Transverse colon (tissue), 4 donors: ENCODE data around the gene COTL1. TPM values are rescaled to one million over a fixed set of nuclear protein-coding genes. Genes with fewer than 3 reads are reported as not detected.

Experiments
- DNase-seq: peaks from one replicate; pipeline ENCODE4 v3.0.0-alpha.2; 2019
- H3K27ac ChIP-seq, 4 donors: fragments of 200-600 bp; sonication (generic); 2 replicates each; pipeline ENCODE4 v1.5.1; 2016 to 2018; ENCODE audit warnings: inconsistent platforms in 4 of 4
- H3K27me3 ChIP-seq: fragments of 200-600 bp; sonication (generic); 2 replicates; pipeline ENCODE4 v1.5.1; 2017; ENCODE audit warnings: inconsistent platforms
- H3K36me3 ChIP-seq, 4 donors: fragments of 200-600 bp; sonication (generic); 2 replicates each; pipeline ENCODE4 v1.5.1; 2017 to 2019; ENCODE audit warnings: inconsistent platforms in 4 of 4
- H3K4me1 ChIP-seq, 4 donors: fragments of 200-600 bp; sonication (generic); 2 replicates each; pipeline ENCODE4 v1.5.1; 2017 to 2020; ENCODE audit warnings: inconsistent platforms in 4 of 4
- H3K4me3 ChIP-seq, 4 donors: fragments of 200-600 bp; sonication (generic); 1 replicate in 1 of 4; 2 replicates in 3 of 4; pipeline versions ENCODE4 v1.5.1 to v1.6.1; 2017 to 2019; ENCODE audit warnings: inconsistent platforms in 4 of 4
- H3K9me3 ChIP-seq, 2 donors: fragments of 200-600 bp; sonication (generic); 2 replicates each; pipeline ENCODE4 v1.5.1; 2017 to 2019; ENCODE audit warnings: inconsistent platforms in 2 of 2
- EP300 ChIP-seq: sonication (generic); formaldehyde crosslinking; IDR thresholded peaks from one replicate; pipeline ENCODE4 v1.6.1; 2017; ENCODE audit warnings: antibody characterized with exemption, low read depth
- POLR2A ChIP-seq: fragments of 450-650 bp; IDR thresholded peaks from one replicate; pipeline ENCODE4 v1.6.1; 2016; ENCODE audit warnings: antibody characterized with exemption, mild to moderate bottlenecking, moderate library complexity
- POLR2AphosphoS5 ChIP-seq, 3 donors: sonication (generic); formaldehyde crosslinking; IDR thresholded peaks; one replicate each; pipeline ENCODE4 v1.6.1; 2016; ENCODE audit warnings: antibody characterized with exemption in 3 of 3
- WGBS, 2 donors: methylation state at CpG; one replicate each; pipeline ENCODE4 v1.1.5; 2018; ENCODE audit warnings: low coverage in 1 of 2; 5-methylcytosine and 5-hydroxymethylcytosine counted together
- in situ Hi-C, 4 donors: fragments of 200-750 bp; cut with MboI; loops; one replicate each; pipeline versions ENCODE4 v1.15.0 to v1.15.1; 2017; ENCODE audit warnings: low sequenced_read_pairs in 3 of 4, low pct_ligation_motif_present in 1 of 4, low pct_unique_long_range_greater_than_20kb in 1 of 4
- intact Hi-C: fragments of 100-400 bp; cut with DNase I; formaldehyde crosslinking; loops from one replicate; pipeline ENCODE4 v1.15.1; 2023; ENCODE audit warnings: low total_unique reads
- total RNA-seq, 4 donors: library from RNA; depleted of rRNA; stranded (reverse); fragments of >200 nt; gene quantifications; one replicate each; pipeline ENCODE4 v1.1.0, GENCODE V29; 2016
- TF ChIP-seq, protein P1 (sequence below), 5 experiments: fragments of 200-600 bp in 3 of 5; fragments of 450-650 bp in 2 of 5; sonication (generic) in 3 of 5; IDR thresholded peaks; 1 replicate in 2 of 5; 2 replicates in 3 of 5; pipeline ENCODE4 v1.5.1; 2016 to 2017; ENCODE audit warnings: antibody characterized with exemption in 5 of 5, inconsistent platforms in 3 of 5, mild to moderate bottlenecking in 2 of 5, moderate library complexity in 1 of 5

COTL1 gene
- total RNA-seq, 4 donors from 2014 or later = 31.1 to 78.9 (median 47.9) TPM

DNA sequence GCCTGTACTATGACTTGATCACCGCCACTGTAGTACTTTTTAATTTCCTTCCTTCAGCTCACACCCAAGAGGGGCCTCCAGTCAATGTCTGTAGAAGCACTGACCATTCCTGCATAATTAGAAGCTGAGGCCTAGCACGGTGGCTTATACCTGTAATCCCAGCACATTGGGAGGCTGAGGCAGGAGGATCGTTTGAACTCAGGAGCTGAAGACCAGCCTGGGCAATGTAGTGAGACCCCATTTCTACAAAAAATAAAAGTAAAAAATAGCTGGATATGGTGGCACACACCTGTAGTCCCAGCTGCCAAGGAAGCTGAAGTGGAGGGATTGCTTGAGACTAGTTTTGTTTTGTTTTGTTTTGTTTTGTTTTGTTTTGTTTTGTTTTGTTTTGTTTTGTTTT is 36.4 kb upstream of the COTL1 start:
- no peaks in the 10 kb centered on the region for H3K27me3 ChIP-seq
- H3K9me3 ChIP-seq = no peaks in the 10 kb centered on the region
- H3K36me3 ChIP-seq = peaks cover 0 to 30% (median 16%) of the 10 kb centered on the region in 4 donors
- H3K4me3 ChIP-seq = no peak overlapping the region
- intact Hi-C loops (no loop called here), in situ Hi-C loops (no loop called here)
- peaks cover 1 to 10% (median 6%) of the 10 kb centered on the region in 4 donors for H3K4me1 ChIP-seq
- 92 to 100% methylated on average over 1 to 3 of the region's 3 CpGs for WGBS, 2 donors
- TF ChIP-seq POLR2AphosphoS5 (IDR thresholded peaks at IDR 0.05) (no peak), POLR2A (no peak)
- DNase-seq = no peak
- H3K27ac ChIP-seq = no peak overlapping the region

GRCh38 chr16:84652566-84652965 is 34.7 kb upstream of the COTL1 start:
- no peak overlapping the region for H3K4me3 ChIP-seq
- no peak for DNase-seq
- in situ Hi-C loops = no loop called here
- no peaks in the 10 kb centered on the region for H3K9me3 ChIP-seq
- no peaks in the 10 kb centered on the region for H3K27me3 ChIP-seq
- TF ChIP-seq, protein P1, sequence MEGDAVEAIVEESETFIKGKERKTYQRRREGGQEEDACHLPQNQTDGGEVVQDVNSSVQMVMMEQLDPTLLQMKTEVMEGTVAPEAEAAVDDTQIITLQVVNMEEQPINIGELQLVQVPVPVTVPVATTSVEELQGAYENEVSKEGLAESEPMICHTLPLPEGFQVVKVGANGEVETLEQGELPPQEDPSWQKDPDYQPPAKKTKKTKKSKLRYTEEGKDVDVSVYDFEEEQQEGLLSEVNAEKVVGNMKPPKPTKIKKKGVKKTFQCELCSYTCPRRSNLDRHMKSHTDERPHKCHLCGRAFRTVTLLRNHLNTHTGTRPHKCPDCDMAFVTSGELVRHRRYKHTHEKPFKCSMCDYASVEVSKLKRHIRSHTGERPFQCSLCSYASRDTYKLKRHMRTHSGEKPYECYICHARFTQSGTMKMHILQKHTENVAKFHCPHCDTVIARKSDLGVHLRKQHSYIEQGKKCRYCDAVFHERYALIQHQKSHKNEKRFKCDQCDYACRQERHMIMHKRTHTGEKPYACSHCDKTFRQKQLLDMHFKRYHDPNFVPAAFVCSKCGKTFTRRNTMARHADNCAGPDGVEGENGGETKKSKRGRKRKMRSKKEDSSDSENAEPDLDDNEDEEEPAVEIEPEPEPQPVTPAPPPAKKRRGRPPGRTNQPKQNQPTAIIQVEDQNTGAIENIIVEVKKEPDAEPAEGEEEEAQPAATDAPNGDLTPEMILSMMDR (IDR thresholded peaks at IDR 0.05) = no peak
- no peak for TF ChIP-seq EP300
- no peak for TF ChIP-seq POLR2AphosphoS5 (IDR thresholded peaks at IDR 0.05)
- TF ChIP-seq POLR2A = no peak
- 84 to 100% methylated on average over 1 to 7 of the region's 7 CpGs for WGBS, 2 donors
- H3K4me1 ChIP-seq = peaks cover 4 to 18% (median 11%) of the 10 kb centered on the region in 4 donors
- no peak overlapping the region for H3K27ac ChIP-seq
- intact Hi-C loops = no loop called here
- H3K36me3 ChIP-seq = peaks cover 0 to 17% (median 8%) of the 10 kb centered on the region in 4 donors

DNA sequence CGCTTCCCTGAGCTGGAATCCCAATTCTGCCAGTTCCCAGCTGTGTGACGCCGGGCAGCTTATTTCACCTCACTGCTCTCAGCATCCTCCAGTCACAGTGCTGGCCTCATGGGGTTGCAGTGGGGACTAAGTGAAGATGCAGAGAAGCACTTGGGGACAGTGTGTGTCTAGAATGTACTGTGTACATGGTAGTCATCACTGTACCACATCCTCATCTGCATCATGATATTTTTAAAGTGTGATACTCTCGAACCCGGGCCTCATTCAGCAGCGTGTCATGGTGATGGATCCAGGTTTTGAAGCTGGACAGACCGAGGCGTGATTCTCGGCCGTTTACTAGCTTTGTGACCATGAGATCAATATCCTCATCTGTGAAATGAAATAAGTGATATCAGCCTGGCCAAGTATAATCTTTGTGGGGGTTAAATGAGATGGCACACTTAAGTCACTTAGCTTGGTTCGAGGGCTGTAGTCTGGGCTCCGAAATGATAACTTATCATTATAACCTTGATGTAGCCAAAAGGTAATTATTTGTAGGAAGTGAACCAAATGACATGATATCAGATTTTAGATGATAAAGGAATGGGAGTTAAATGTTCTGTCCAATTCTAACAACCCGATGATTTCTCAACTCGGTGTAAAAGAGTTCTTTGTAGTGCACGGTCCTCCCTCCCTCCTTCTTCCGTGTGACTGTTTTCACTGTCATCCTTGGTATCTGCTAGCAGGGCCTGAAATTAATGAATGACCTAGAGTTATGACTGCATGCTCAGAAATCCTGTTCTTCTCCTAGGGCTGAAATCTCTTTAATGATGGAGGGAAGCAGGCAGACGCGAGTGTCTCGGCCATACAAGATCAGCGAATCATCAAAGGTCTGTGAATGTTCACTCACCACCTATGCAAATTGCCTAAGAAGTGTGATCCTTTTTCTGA is 32.4 kb upstream of the COTL1 start:
- Histone ChIP-seq H3K4me1 (peaks cover 4 to 21% (median 14%) of the 10 kb centered on the region in 4 donors), H3K4me3 (no peak overlapping the region), H3K36me3 (peaks cover 0 to 12% (median 0%) of the 10 kb centered on the region in 4 donors), H3K27ac (no peak overlapping the region), H3K27me3 (no peaks in the 10 kb centered on the region), H3K9me3 (no peaks in the 10 kb centered on the region)
- no peak for DNase-seq
- in situ Hi-C loops (no loop called here), intact Hi-C loops (no loop called here)
- TF ChIP-seq POLR2AphosphoS5 (IDR thresholded peaks at IDR 0.05) = no peak
- no peak for TF ChIP-seq EP300
- no peak for TF ChIP-seq POLR2A
- TF ChIP-seq, protein P1 (IDR thresholded peaks at IDR 0.05) = no peak
- WGBS, 2 donors = 87 to 89% methylated on average over 17 to 20 of the region's 20 CpGs

GRCh38 chr16:84649511-84649861 is 31.6 kb upstream of the COTL1 start:
- TF ChIP-seq, protein P1 (IDR thresholded peaks at IDR 0.05) = no peak
- no peak for TF ChIP-seq EP300
- no peak for TF ChIP-seq POLR2A
- TF ChIP-seq POLR2AphosphoS5 (IDR thresholded peaks at IDR 0.05) = no peak
- Histone ChIP-seq H3K27me3 (no peaks in the 10 kb centered on the region), H3K36me3 (peaks cover 0 to 12% (median 0%) of the 10 kb centered on the region in 4 donors), H3K27ac (peak overlapping the region; percentile 77 to 88 (median 85)), H3K9me3 (no peaks in the 10 kb centered on the region), H3K4me1 (peaks cover 4 to 21% (median 14%) of the 10 kb centered on the region in 4 donors), H3K4me3 (peak overlapping the region in 3 of 4 donors; percentile 62 to 83 (median 79))
- 55 to 100% methylated on average over 1 to 11 of the region's 11 CpGs for WGBS, 2 donors
- intact Hi-C loops = no loop called here
- DNase-seq = no peak
- in situ Hi-C loops = no loop called here
